SK-N-SH (cell line): ENCODE results near the gene SENP8.

Source experiments
- CHD2 ChIP-seq: fragments of 150-350 bp; IDR thresholded peaks from 2 replicates; pipeline ENCODE4 v1.6.1; 2018; ENCODE audit warnings: low read length; ENCODE audit not compliant: partially characterized antibody
- CTCF ChIP-seq: fragments of 200-600 bp; sonication (generic); IDR thresholded peaks from 2 replicates; pipeline ENCODE4 v1.6.1; 2017; ENCODE audit warnings: antibody characterized with exemption, mild to moderate bottlenecking, moderate library complexity
- EP300 ChIP-seq, 2 experiments: IDR thresholded peaks; 2 replicates each; pipeline versions ENCODE4 v1.4.0 to v1.6.1; 2012; ENCODE audit warnings: borderline replicate concordance in 1 of 2, low read depth in 1 of 2, low read length in 1 of 2
- JUND ChIP-seq: IDR thresholded peaks from 2 replicates; pipeline ENCODE4 v1.4.0; 2012
- MAX ChIP-seq: IDR thresholded peaks from 2 replicates; pipeline ENCODE4 v1.4.0; 2012; ENCODE audit warnings: low read depth
- MXI1 ChIP-seq: IDR thresholded peaks from 2 replicates; pipeline ENCODE4 v1.6.1; 2012; ENCODE audit warnings: mild to moderate bottlenecking, low read depth, low read length, improper control_type of control experiment
- NRF1 ChIP-seq: IDR thresholded peaks from 2 replicates; pipeline ENCODE4 v1.6.1; 2012; ENCODE audit warnings: low read depth, mild to moderate bottlenecking, low read length
- RAD21 ChIP-seq: IDR thresholded peaks from 2 replicates; pipeline ENCODE4 v1.6.1; 2012; ENCODE audit warnings: mild to moderate bottlenecking, low read length
- REST ChIP-seq: IDR thresholded peaks from 2 replicates; pipeline ENCODE4 v1.6.1; 2012; ENCODE audit warnings: mild to moderate bottlenecking, low read depth, low read length, moderate library complexity
- TCF12 ChIP-seq: IDR thresholded peaks from 2 replicates; pipeline ENCODE4 v1.4.0; 2012
- USF1 ChIP-seq: IDR thresholded peaks from 2 replicates; pipeline ENCODE4 v1.4.0; 2012; ENCODE audit warnings: low read depth, borderline replicate concordance
- USF2 ChIP-seq: fragments of 150-350 bp; IDR thresholded peaks from 2 replicates; pipeline ENCODE4 v1.6.1; 2017; ENCODE audit warnings: antibody characterized with exemption, low read length, low read depth, borderline replicate concordance

GRCh38 chr15:72112116-72112515 is 6.1 kb upstream of the SENP8 start:
- TF ChIP-seq CTCF (no peak), USF1 (no peak), JUND (no peak), USF2 (no peak), RAD21 (no peak), EP300 (IDR thresholded peaks at IDR 0.05; ENCODE audit: borderline replicate concordance in 1 of 2, low read depth in 1 of 2, low read length in 1 of 2) (no peak), NRF1 (no peak), TCF12 (no peak), REST (no peak), CHD2 (no peak), MXI1 (no peak), MAX (no peak)
